A204.1 (cell line): Measurements from ENCODE around the gene SLC9A1.
"Not testable (repeated sequence)": the region's sequence is repeated elsewhere in the genome, so short reads cannot be mapped to it uniquely, and the experiment has no call there.

Source experiments
- FAIRE-seq: peaks from 2 replicates; lab custom pipeline; 2012; peaks lifted over from hg19 to GRCh38; lab: Jason Lieb, UNC

The SLC9A1 gene

DNA sequence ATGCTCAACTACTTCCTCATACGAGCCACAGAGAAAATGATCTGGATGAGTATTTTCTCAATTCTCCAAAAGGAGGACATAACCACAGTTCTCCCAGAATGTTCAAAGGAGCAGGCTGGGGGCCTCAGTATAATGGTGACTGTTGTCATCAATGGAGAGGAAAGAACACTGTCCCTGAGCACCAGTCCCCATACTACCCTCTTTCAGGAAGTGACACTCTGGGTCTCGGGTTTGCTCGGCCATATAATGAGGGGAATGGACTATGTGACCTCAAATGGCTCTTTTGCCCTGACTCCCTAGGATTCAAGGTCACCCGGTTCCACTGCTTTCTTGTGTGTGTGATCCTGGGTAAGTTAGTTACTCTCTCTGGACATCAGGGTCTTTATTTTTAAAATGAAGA is 22.8 kb downstream of the SLC9A1 start:
- no peak for FAIRE-seq

DNA sequence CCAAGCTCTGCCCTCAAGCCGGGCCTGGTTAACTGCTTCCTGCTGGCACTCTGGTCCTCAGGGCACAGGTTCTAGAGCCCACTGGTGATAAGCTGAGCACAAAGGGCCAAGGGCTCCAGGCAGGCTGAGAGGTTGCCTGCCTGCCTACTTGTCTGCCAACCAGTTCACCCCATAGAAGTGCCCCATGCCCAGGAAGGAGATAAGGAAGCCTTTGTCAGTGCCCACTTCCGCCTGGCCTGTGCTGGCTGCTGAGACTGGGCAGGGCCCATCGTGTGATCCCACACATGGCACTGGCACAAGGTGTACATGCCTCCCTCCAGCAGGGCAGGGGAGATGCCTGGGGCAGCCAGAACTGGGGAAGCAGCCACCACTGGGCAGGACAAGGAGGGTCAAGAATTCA is 24.1 kb downstream of the SLC9A1 start:
- FAIRE-seq = no peak

DNA sequence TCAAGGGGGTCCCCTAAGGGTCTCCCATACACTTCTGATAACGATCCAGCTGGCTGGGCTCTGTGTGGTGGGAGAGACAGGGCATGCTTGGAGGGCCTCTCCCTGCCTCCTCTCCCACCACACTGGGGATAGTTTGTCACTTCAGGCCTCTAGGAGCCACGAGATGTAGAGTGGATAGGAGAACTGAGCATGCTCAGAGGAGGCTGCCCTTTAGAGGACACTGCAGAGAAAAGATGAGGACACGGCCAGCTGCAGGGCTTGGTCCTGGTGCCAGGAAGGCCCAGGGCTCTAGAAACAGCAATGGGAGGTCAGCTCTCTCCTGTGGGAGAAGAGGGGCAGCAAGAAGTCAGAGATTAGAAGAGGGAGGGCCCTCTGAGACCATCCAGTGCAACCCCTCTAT is 25.7 kb downstream of the SLC9A1 start:
- FAIRE-seq = no peak

- no peak for FAIRE-seq
Observed at GRCh38 chr1:27127419-27127818, 27.5 kb downstream of the SLC9A1 start.

GRCh38 chr1:27126391-27126790 is 28.5 kb downstream of the SLC9A1 start:
- FAIRE-seq = no peak

GRCh38 chr1:27125125-27125524 is 29.8 kb downstream of the SLC9A1 start:
- FAIRE-seq = not testable (repeated sequence)

GRCh38 chr1:27124405-27124804 is 30.5 kb downstream of the SLC9A1 start:
- FAIRE-seq = no peak

GRCh38 chr1:27122652-27123051 is 32.3 kb downstream of the SLC9A1 start:
- FAIRE-seq = no peak

GRCh38 chr1:27120854-27121253 is 34.1 kb downstream of the SLC9A1 start:
- FAIRE-seq = no peak

DNA sequence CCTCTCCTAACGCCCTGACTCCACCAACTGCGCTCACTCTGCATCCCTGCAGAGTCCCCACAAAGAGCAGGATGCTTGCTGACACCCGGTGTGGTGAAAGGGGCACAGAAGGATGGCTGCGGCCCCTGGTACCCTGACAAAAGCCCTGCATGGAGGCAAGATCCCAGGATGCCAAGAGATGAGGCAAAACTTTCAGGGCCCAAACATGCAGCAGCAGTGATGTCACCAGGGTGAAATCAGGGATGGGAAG is 36.6 kb downstream of the SLC9A1 start:
- FAIRE-seq = no peak

GRCh38 chr1:27117733-27118439 is 37.0 kb downstream of the SLC9A1 start:
- no peak for FAIRE-seq

DNA sequence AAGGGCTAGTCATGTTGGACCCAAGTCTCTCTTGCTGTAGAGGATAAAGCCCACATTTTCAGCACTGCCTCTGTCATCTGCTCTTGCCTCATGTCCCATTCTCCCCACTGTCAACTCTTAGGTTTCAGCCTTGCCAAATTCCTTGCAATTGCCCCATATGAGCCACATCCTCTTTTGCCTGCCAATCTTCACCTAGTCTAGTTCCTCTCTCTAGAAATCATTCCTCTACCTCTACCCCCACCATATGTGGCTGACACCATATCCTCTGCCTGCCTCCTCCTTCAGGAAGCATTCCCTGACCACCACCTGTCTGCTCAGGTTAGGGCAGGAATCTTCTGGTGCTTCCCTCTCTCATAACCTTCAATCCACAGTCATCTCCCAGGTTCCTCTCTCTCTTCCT is 38.2 kb downstream of the SLC9A1 start:
- FAIRE-seq = no peak

- FAIRE-seq = no peak
Observed at GRCh38 chr1:27116232-27116631, 38.7 kb downstream of the SLC9A1 start.

GRCh38 chr1:27114546-27114945 is 40.4 kb downstream of the SLC9A1 start:
- no peak for FAIRE-seq

GRCh38 chr1:27113861-27114260 is 41.1 kb downstream of the SLC9A1 start:
- no peak for FAIRE-seq

GRCh38 chr1:27111626-27112573 is 43.0 kb downstream of the SLC9A1 start:
- FAIRE-seq = no peak

GRCh38 chr1:27109103-27109822 is 45.7 kb downstream of the SLC9A1 start:
- FAIRE-seq = no peak

- no peak for FAIRE-seq
Observed at GRCh38 chr1:27108588-27108987, 46.3 kb downstream of the SLC9A1 start.

- FAIRE-seq = no peak
Observed at GRCh38 chr1:27106561-27107323, 48.2 kb downstream of the SLC9A1 start.

GRCh38 chr1:27105018-27105417 is 49.9 kb downstream of the SLC9A1 start:
- no peak for FAIRE-seq

- FAIRE-seq = no peak
Observed at GRCh38 chr1:27103498-27103897, 51.4 kb downstream of the SLC9A1 start.

- FAIRE-seq = no peak
Observed at GRCh38 chr1:27102707-27103468, 52.0 kb downstream of the SLC9A1 start.
